ENCODE measurements around the gene ST7.

DNA sequence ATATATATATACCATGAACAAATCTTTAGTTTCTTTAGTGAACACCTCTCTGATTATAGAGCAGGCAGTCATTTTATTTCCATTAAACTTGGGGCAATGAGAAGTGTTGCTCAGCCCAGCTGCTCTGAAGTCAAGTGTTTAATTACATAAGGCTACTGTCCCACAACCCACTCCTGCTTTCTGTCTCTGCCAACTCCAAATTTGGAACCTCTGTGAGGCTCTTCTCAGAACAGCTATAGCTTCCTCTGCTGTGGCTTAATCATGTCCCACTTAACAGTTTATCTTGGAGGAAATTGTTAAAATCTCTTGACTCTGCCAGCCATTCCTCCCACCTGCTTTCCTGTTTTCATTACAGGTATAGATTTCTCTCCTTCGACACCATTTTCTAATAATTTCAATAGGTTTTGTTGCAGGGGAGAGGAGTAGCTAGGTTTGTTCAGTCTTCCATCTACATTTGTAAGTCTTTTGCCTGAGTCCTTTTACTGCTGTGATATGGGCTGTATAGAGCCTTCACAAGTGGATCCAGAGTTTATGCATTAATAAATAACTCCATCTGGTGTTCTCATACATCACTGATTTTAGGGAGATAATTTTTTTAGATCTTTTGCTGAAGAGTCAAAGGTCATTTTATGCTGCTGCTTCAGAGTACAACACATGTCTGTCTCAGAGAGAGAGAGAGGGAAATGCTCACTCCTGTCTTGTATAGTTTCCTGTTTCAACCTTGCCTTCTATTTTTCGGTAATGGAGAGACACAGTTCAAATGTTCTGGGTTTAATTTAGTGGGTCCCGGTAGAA is 199.1 kb downstream of the ST7 start:
- TF ChIP-seq CTCF (conservative IDR thresholded peaks at IDR 0.05 in 1 of 2, IDR thresholded peaks at IDR 0.05 in 1 of 2; ENCODE audit: extremely low read depth in 1 of 2, insufficient read depth in 1 of 2, low read depth in 1 of 2, low read length in 2 of 2) (no peak), EZH2 (IDR thresholded peaks at IDR 0.05; ENCODE audit: borderline replicate concordance, low read length) (no peak)

All from mammary epithelial cell (primary cell).